Measurements from ENCODE around the gene ETFBKMT. TPM values are rescaled to one million over a fixed set of nuclear protein-coding genes. Genes with fewer than 3 reads are reported as not detected.

The ETFBKMT gene
- total and polyA plus RNA-seq, 12 donors: 1.7 to 8.7 (median 5.9) TPM

GRCh38 chr12:31647086-31647491 is 12.4 kb upstream of the ETFBKMT start:
- no peak for TF ChIP-seq CTCF (IDR thresholded peaks at IDR 0.05)
- H3K4me3 ChIP-seq: no peak overlapping the region

GRCh38 chr12:31650918-31651317 is 8.6 kb upstream of the ETFBKMT start:
- H3K4me3 ChIP-seq: no peak overlapping the region
- no peak for TF ChIP-seq CTCF (IDR thresholded peaks at IDR 0.05)
- H3K4me1 ChIP-seq: peaks cover 0 to 25% (median 10%) of the 10 kb centered on the region in 9 donors
- DNase-seq (no peak), ATAC-seq (peak in 5 of 8 donors; percentile 32 to 67 (median 47))
- H3K36me3 ChIP-seq: no peaks in the 10 kb centered on the region
- H3K27ac ChIP-seq: peak overlapping the region in 5 of 10 donors; percentile 2 to 60 (median 25)
- intact Hi-C loops (cut with DNase I): loop anchor here in 7 of 10 donors (5.0 to 10.0 kb wide), 7 partner anchors 304 to 1024 kb away; partner anchors contain the start of genes DNM1L (in 4 of the 7), BICD1 (in 1 of the 7) and RESF1 (in 1 of the 7)
- H3K27me3 ChIP-seq: no peaks in the 10 kb centered on the region
- 52 to 57% methylated on average over 6 of the region's 6 CpGs for WGBS, 2 donors
- no peaks in the 10 kb centered on the region for H3K9me3 ChIP-seq

More at GRCh38 chr12:31647086-31647491, 12.4 kb upstream of the ETFBKMT start:
- intact Hi-C loops (cut with DNase I): no loop called here
- no peaks in the 10 kb centered on the region for H3K27me3 ChIP-seq
- H3K4me1 ChIP-seq: peaks cover 0 to 12% (median 0%) of the 10 kb centered on the region in 9 donors
- H3K36me3 ChIP-seq: no peaks in the 10 kb centered on the region
- DNase-seq (no peak), ATAC-seq (no peak)
- H3K27ac ChIP-seq: no peak overlapping the region
- 50 to 52% methylated on average over 7 of the region's 7 CpGs for WGBS, 2 donors
- H3K9me3 ChIP-seq: no peaks in the 10 kb centered on the region

- no peak overlapping the region for H3K27ac ChIP-seq
- ATAC-seq: peak in 1 of 8 donors; percentile 17
- 86% methylated on average over 18 of the region's 18 CpGs for WGBS, 2 donors
- H3K4me1 ChIP-seq: peaks cover 0 to 25% (median 10%) of the 10 kb centered on the region in 9 donors
- intact Hi-C loops (cut with DNase I): loop anchor here in 7 of 10 donors (5.0 to 10.0 kb wide), 7 partner anchors 303 to 1023 kb away; partner anchors contain the start of genes DNM1L (in 4 of the 7), BICD1 (in 1 of the 7) and RESF1 (in 1 of the 7)
- H3K36me3 ChIP-seq: no peaks in the 10 kb centered on the region
- DNase-seq: no peak
- no peak overlapping the region for H3K4me3 ChIP-seq
- no peak for TF ChIP-seq CTCF (IDR thresholded peaks at IDR 0.05)
- no peaks in the 10 kb centered on the region for H3K27me3 ChIP-seq
- H3K9me3 ChIP-seq: no peaks in the 10 kb centered on the region
Observed at GRCh38 chr12:31651893-31652521, 7.5 kb upstream of the ETFBKMT start.

- DNase-seq (no peak), ATAC-seq (no peak)
- Histone ChIP-seq H3K4me1 (peaks cover 0 to 34% (median 12%) of the 10 kb centered on the region in 9 donors), H3K27me3 (no peaks in the 10 kb centered on the region), H3K27ac (no peak overlapping the region), H3K4me3 (no peak overlapping the region), H3K9me3 (no peaks in the 10 kb centered on the region), H3K36me3 (no peaks in the 10 kb centered on the region)
- no peak for TF ChIP-seq CTCF (IDR thresholded peaks at IDR 0.05)
- WGBS, 2 donors: 43 to 59% methylated on average over 4 of the region's 4 CpGs
- intact Hi-C loops (cut with DNase I): loop anchor here in 7 of 10 donors (2.0 to 10.0 kb wide), 8 partner anchors 300 to 1020 kb away; partner anchors contain the start of genes DNM1L (in 4 of the 7), BICD1 (in 1 of the 7) and RESF1 (in 1 of the 7)
Observed at GRCh38 chr12:31655208-31655607, 4.3 kb upstream of the ETFBKMT start.
